ENCODE data around the gene SYNRG. TPM values are rescaled to one million over a fixed set of nuclear protein-coding genes. Genes with fewer than 3 reads are reported as not detected.

Gene SYNRG
- total RNA-seq, 2 experiments from 2014 or later, result 106 to 113 TPM

DNA sequence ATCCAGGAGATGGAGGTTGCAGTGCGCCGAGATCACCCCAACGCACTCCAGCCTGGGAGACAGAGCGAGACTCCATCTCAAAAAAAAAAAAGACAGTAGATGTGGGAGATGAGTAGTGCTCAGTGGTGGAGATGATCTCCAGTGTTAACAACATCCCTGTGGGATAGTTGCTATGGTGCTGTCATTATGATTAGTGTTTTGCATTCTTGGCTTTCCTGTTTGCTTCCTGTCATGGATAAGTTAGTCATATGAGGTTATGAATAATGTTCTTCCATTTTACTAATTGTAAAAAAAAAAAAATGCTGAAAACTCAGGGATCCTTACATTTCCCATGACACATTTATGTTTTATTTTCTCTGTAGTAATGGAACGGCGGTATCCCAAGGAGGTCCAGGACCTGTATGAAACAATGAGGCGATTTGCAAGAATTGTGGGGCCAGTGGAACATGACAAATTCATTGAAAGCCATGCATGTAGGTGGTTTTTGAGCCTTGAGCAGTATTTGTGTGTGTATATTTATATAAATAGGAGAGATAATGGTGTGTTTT, 144.1 kb downstream of the SYNRG start:
- Mint-ChIP-seq H3K27ac (no peak overlapping the region), H3K9me3 (no peaks in the 10 kb centered on the region), H3K4me1 (peaks cover 25% of the 10 kb centered on the region), H3K4me3 (no peak overlapping the region), H3K36me3 (ENCODE audit: low read depth) (peaks cover 54% of the 10 kb centered on the region), H3K27me3 (no peaks in the 10 kb centered on the region)
- ChIA-PET CTCF (interaction anchor here (0.9 kb wide), 1 partner anchor 92 kb away, joined by 3 read pairs; no protein-coding TSS in a partner anchor), POLR2A (interaction anchor here (0.8 kb wide), 1 partner anchor 58 kb away, joined by 4 read pairs; no protein-coding TSS in a partner anchor)
- DNase-seq, result no peak

Other genes with a start within 250 kb of the SYNRG start
- gene C17orf78, start 233.4 kb downstream of the SYNRG start, total RNA-seq, result not detected
- 10 to 100 TPM; 38.6 to 46.3 TPM for gene ACACA, start 202.6 kb downstream of the SYNRG start, total RNA-seq
- gene TADA2A, start 202.5 kb downstream of the SYNRG start, total RNA-seq, result 10 to 100 TPM; 42.5 to 43.0 TPM
- gene DUSP14, start 119.5 kb downstream of the SYNRG start, total RNA-seq, result 10 to 100 TPM; 14.6 to 16.3 TPM
- 10 to 100 TPM; 26.3 to 28.0 TPM for gene DDX52, start 34.0 kb upstream of the SYNRG start, total RNA-seq
- not detected for gene HNF1B, start 135.6 kb upstream of the SYNRG start, total RNA-seq